Retinal pigment epithelial cell (primary cell): ENCODE measurements around the gene CNTNAP2.

ENCODE experiments used
- DNase-seq: peaks from one replicate; pipeline ENCODE4 v3.0.0-alpha.2; 2010; ENCODE audit warnings: low read depth
- H3K4me3 ChIP-seq: 2 replicates; pipeline ENCODE4 v1.5.1; 2011; ENCODE audit warnings: mild to moderate bottlenecking, low read length, control low read depth, moderate library complexity
- CTCF ChIP-seq: conservative IDR thresholded peaks from 2 replicates; pipeline ENCODE4 v1.5.1; 2011; ENCODE audit warnings: low read depth, low read length, control low read depth, inconsistent platforms

Gene CNTNAP2

GRCh38 chr7:148020679-148021078, 1904.1 kb downstream of the CNTNAP2 start:
- no peak for TF ChIP-seq CTCF
- no peak overlapping the region for H3K4me3 ChIP-seq
- DNase-seq = no peak

- H3K4me3 ChIP-seq = no peak overlapping the region
- no peak for TF ChIP-seq CTCF
- no peak for DNase-seq
Observed at GRCh38 chr7:148021507-148022045, 1905.0 kb downstream of the CNTNAP2 start.

GRCh38 chr7:148022832-148023231, 1906.2 kb downstream of the CNTNAP2 start:
- H3K4me3 ChIP-seq = no peak overlapping the region
- DNase-seq = no peak
- no peak for TF ChIP-seq CTCF

- no peak for TF ChIP-seq CTCF
- H3K4me3 ChIP-seq = no peak overlapping the region
- DNase-seq = no peak
Observed at GRCh38 chr7:148026713-148027112, 1910.1 kb downstream of the CNTNAP2 start.

GRCh38 chr7:148028165-148028564, 1911.6 kb downstream of the CNTNAP2 start:
- no peak for DNase-seq
- H3K4me3 ChIP-seq = no peak overlapping the region
- no peak for TF ChIP-seq CTCF

GRCh38 chr7:148031019-148031418, 1914.4 kb downstream of the CNTNAP2 start:
- no peak for DNase-seq
- no peak for TF ChIP-seq CTCF
- H3K4me3 ChIP-seq = no peak overlapping the region

GRCh38 chr7:148031811-148032210, 1915.2 kb downstream of the CNTNAP2 start:
- no peak for TF ChIP-seq CTCF
- no peak for DNase-seq

More at GRCh38 chr7:148031811-148032210, 1915.2 kb downstream of the CNTNAP2 start:
- H3K4me3 ChIP-seq = no peak overlapping the region
